ENCODE measurements around the gene CFAP54.

CFAP54 gene

DNA sequence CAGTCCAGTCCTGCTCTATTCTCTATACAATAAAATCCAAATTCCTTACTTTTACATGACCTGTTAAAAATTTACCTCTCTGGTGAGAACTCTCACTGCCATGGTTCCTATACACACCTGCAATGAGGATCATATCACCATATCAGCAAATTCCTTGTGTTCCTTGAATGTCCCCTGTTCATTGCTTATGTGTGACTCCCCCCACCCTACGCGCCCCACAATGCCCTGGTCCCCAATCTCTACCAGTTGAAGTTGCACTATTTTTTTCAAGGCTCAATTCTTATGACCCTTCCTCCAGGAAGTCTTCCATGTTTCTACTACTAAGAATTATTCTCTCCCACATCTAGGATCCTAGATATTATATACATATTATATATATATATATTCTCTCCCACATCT is 335.5 kb downstream of the CFAP54 start:
- DNase-seq (ENCODE audit: low read depth): no peak
- TF ChIP-seq, protein P1, sequence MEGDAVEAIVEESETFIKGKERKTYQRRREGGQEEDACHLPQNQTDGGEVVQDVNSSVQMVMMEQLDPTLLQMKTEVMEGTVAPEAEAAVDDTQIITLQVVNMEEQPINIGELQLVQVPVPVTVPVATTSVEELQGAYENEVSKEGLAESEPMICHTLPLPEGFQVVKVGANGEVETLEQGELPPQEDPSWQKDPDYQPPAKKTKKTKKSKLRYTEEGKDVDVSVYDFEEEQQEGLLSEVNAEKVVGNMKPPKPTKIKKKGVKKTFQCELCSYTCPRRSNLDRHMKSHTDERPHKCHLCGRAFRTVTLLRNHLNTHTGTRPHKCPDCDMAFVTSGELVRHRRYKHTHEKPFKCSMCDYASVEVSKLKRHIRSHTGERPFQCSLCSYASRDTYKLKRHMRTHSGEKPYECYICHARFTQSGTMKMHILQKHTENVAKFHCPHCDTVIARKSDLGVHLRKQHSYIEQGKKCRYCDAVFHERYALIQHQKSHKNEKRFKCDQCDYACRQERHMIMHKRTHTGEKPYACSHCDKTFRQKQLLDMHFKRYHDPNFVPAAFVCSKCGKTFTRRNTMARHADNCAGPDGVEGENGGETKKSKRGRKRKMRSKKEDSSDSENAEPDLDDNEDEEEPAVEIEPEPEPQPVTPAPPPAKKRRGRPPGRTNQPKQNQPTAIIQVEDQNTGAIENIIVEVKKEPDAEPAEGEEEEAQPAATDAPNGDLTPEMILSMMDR (conservative IDR thresholded peaks at IDR 0.05; ENCODE audit: control insufficient read depth, insufficient read depth, low read depth, low read length): no peak

DNA sequence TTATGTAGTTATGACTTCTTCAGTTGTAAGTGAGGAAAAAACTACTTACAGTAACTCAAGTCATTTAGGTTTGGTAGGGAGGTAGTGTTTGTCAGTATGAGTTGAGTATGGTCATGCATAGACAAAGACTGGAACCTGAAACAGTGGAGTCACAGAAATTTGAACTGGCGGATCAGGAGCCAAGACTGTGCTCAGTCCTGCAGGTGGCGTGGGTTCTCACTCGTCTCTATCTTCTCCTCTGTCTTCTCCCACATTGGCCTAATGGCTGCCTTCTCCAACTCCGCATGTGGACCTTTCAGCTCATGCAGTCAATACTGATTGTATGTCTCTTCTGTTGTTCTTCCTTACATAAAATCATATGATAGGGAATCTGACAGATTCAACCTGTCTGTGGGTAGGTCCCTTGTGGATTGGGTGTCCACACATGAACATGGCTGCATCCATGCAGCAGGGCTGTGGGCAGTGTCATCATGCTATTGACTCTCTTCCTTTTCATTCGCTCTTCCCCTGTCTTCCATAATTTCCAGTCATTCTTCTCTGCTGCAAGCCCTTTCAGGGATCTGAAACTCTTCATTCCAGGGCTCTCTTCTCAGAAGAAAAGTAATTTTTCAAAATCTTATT is 338.9 kb downstream of the CFAP54 start:
- no peak for DNase-seq (ENCODE audit: low read depth)
- TF ChIP-seq, protein P1 (conservative IDR thresholded peaks at IDR 0.05; ENCODE audit: control insufficient read depth, insufficient read depth, low read depth, low read length): no peak
- H3K4me3 ChIP-seq (ENCODE audit: control insufficient read depth, low read depth, low read length): no peak overlapping the region

More for the DNA sequence above, 335.5 kb downstream of the CFAP54 start:
- no peak overlapping the region for H3K4me3 ChIP-seq (ENCODE audit: control insufficient read depth, low read depth, low read length)

DNA sequence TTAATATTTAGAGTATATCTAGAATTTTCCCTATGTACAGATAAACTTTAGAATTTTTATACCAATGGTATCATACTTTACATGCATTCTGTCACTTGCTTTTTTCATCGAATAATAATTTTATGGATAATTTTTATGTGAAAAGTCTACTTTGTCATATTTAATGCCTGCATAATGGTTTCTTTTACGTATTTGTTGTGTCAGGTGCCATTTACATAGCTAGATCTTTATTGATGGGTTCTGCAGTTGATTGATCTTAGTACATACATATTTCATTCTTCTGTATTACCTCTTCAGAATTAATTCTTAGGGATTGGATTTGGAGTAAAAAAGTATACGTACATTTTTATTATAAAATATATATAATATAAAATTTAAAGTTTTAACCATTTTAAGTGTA is 340.0 kb downstream of the CFAP54 start:
- no peak overlapping the region for H3K4me3 ChIP-seq (ENCODE audit: control insufficient read depth, low read depth, low read length)
- no peak for DNase-seq (ENCODE audit: low read depth)
- TF ChIP-seq, protein P1 (conservative IDR thresholded peaks at IDR 0.05; ENCODE audit: control insufficient read depth, insufficient read depth, low read depth, low read length): no peak

DNA sequence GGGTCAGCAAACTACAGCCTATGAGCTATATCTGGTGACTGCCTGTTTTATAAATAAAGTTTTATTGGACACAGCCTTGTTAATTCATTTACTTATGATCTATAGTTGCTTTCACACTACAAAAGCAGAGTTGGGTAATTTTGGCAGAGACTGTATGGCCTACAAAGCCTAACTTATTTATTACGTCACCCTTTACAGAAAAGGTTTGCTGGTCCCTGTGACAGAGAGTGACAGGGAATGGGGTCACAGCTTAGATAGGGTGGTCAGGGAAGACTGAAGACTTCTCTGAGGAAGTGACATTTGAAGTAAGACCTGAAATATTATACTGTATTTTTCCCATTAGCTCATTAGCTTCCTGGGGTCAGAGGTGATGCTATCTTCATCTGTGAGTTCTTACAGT is 342.0 kb downstream of the CFAP54 start:
- TF ChIP-seq, protein P1 (conservative IDR thresholded peaks at IDR 0.05; ENCODE audit: control insufficient read depth, insufficient read depth, low read depth, low read length): no peak
- H3K4me3 ChIP-seq (ENCODE audit: control insufficient read depth, low read depth, low read length): no peak overlapping the region
- no peak for DNase-seq (ENCODE audit: low read depth)

DNA sequence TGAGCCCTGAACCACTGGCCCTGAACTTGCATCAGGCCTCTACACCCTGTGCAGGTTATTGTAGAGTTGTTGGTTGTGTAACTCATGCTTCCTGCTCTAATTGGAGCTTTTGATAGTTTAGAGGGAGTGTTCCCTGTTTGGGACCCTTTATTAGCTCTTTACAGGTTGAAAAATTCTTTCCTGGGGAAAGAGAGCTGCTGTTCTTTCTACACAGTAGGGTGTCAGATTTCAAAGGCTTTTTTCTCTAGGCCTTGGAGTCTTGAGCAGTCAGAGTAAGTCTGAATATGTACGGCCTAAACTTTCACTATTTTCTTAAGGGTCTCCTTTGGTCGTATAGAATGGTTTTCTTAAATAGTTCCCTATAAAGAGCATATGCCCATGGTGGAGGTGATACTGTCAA is 356.9 kb downstream of the CFAP54 start:
- TF ChIP-seq, protein P1 (conservative IDR thresholded peaks at IDR 0.05; ENCODE audit: control insufficient read depth, insufficient read depth, low read depth, low read length): no peak
- DNase-seq (ENCODE audit: low read depth): no peak
- no peak overlapping the region for H3K4me3 ChIP-seq (ENCODE audit: control insufficient read depth, low read depth, low read length)

DNA sequence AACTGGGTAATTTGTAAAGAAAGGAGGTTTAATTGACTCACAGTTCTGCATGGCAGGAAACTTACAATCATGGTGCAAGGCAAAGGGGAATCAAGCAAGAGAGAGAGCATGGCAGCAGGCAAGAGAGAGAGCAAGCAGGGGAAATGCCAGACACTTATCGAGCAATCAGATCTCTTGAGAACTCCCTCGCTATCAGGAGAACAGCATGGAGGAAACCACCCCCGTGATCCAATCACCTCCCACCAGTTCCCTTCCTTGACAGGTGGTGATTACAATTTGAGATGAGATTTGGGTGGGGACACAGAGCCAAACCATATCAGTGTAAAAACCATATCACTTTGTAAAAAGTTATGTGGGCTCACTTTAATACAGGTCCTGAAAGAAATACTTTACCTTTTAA is 361.3 kb downstream of the CFAP54 start:
- DNase-seq (ENCODE audit: low read depth): no peak
- TF ChIP-seq, protein P1 (conservative IDR thresholded peaks at IDR 0.05; ENCODE audit: control insufficient read depth, insufficient read depth, low read depth, low read length): no peak
- H3K4me3 ChIP-seq (ENCODE audit: control insufficient read depth, low read depth, low read length): no peak overlapping the region

DNA sequence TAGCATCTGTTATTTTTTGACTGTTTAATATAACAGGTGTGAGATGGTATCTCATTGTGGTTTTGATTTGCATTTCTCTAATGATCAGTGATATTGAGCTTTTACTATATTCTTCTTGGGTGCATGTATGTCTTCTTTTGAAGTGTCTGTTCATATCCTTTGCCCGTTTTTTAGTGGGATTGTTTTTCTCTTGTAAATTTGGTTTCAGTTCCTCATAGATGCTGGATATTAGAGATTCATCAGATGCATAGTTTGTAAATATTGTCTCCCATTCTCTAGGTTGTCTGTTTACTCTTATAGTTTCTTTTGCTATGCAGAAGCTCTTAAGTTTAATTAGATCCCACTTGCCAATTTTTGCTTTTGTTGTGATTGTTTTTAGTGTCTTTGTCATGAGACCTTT is 368.8 kb downstream of the CFAP54 start:
- no peak overlapping the region for H3K4me3 ChIP-seq (ENCODE audit: control insufficient read depth, low read depth, low read length)
- TF ChIP-seq, protein P1 (conservative IDR thresholded peaks at IDR 0.05; ENCODE audit: control insufficient read depth, insufficient read depth, low read depth, low read length): no peak
- no peak for DNase-seq (ENCODE audit: low read depth)

Measured in fibroblast of mammary gland (primary cell).